SK-N-SH treated with all-trans-retinoic acid at 6 μM for 48 hours (cell line): Measurements from ENCODE around the gene PHACTR4.

ENCODE experiments used
- ARNTL ChIP-seq: fragments of 450-650 bp; formaldehyde crosslinking; IDR thresholded peaks from 2 replicates; pipeline ENCODE4 v1.5.0; 2020; ENCODE audit warnings: low read depth, mild to moderate bottlenecking, moderate library complexity, borderline replicate concordance
- CSDC2 ChIP-seq: fragments of 250-450 bp; sonication (Bioruptor Pico); IDR thresholded peaks from 2 replicates; pipeline ENCODE4 v1.5.0; 2020; ENCODE audit warnings: mild to moderate bottlenecking, moderate library complexity
- ISL1 ChIP-seq: fragments of 250-450 bp; sonication (Bioruptor Pico); IDR thresholded peaks from 2 replicates; pipeline ENCODE4 v2.1.2; 2022; ENCODE audit warnings: mild to moderate bottlenecking, moderate library complexity
- PATZ1 ChIP-seq: fragments of 250-450 bp; sonication (Bioruptor Pico); IDR thresholded peaks from 2 replicates; pipeline ENCODE4 v1.8.0; 2020; ENCODE audit warnings: mild to moderate bottlenecking, moderate library complexity, borderline replicate concordance
- RARB ChIP-seq: fragments of 250-450 bp; sonication (Bioruptor Pico); IDR thresholded peaks from 2 replicates; pipeline ENCODE4 v1.8.0; 2021; ENCODE audit warnings: mild to moderate bottlenecking, moderate library complexity

GRCh38 chr1:28535180-28535579 lies 165.6 kb downstream of the PHACTR4 start:
- TF ChIP-seq ISL1 (CRISPR knock-in tag) (no peak), ARNTL (no peak), PATZ1 (no peak), RARB (no peak), CSDC2 (CRISPR knock-in tag) (no peak)
